GM21717 (cell line): Measurements from ENCODE around the gene JAG2.

Experiments used
- ATAC-seq: cut with Tn5 transposase; IDR thresholded peaks from one replicate; pipeline ENCODE4 v1.9.1; 2021; ENCODE audit warnings: mild to moderate bottlenecking, moderate library complexity; ENCODE audit not compliant: unreplicated experiment

JAG2 gene

GRCh38 chr14:105166571-105167302 is 1.8 kb downstream of the JAG2 start:
- ATAC-seq = no peak

DNA sequence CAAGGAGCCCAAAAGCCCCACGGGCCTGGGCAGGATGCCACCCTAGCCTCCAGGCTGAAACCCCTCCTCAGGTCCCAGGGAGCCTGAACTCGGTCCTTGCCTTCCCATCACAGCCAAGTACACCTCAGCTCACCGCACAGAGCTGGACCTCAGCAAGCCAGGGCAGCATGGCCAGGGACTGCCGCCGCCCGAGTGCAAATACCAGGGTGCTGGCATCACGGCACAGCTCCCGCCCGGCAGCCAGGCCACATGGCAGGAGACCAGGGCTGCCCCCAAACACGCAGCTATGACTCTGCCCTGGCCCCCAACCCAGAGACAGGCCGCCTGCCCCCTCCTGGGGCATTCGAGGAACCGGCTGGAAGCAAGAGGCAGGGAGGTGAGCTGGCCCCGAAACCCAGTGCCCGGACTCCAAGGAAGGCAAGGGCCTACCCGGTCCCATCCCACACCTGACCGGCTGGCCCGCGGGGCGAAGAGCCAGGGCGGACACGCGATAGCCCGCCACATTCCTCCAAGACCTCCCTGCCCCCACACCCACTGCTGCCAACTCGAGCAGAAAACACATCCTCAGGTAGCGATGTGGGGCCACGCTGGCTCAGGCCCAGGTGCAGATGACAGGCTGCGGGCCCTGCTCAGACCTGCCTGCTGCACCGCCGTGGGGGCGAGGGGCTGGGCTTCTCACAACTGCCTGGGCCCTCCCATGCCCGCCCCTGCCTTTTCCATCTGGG is 2.7 kb downstream of the JAG2 start:
- ATAC-seq = no peak

- no peak for ATAC-seq
These were observed 3.4 kb downstream of the JAG2 start for GRCh38 chr14:105165134-105165704.

DNA sequence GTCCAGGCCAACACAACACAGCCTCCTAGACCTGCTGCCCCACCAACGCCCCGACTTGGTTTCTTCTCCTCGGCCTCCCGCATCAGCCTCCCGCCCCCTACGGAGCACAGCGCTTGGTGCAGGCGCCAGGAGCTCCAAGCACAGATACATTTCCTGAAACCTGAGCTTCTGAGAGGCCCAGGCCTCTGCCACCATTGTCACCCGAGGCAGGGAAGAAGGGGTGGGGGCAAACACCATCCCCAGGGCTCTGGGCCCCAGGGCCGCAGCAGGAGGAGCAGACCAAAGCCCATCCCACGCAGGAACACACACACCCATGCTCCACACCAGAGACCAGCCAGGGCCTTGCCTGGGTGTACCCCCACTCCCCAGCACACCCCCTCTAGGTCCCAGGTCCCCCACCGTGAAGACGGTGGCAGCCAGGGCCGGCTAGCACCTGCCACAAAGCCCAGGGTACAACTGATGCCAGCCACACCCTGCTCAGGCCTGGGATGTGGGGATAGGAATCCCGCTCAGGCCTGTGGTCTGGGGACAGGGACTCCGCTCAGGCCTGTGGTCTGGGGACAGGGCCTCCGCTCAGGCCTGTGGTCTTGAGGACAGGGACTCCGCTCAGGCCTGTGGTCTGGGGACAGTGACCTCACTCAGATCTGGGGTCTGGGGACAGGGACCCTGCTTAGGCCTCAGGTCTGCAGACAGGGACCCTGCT is 5.4 kb downstream of the JAG2 start:
- no peak for ATAC-seq

DNA sequence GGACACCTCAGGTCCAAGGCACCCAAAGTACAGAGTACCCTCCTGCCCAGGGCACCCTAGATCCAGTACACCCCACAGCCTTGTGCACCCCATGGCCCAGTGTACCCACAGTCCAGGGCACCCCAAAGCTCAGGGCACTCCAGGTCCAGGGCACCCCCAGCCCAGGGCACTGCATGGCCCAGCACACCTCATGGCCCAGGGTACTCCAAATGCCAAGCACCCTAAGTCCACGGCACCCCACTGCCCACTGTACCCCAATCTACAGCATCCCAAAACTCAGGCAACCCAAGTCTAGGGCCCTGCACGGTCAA is 6.0 kb downstream of the JAG2 start:
- ATAC-seq = no peak

- no peak for ATAC-seq
These were observed 6.5 kb downstream of the JAG2 start for GRCh38 chr14:105161964-105162668.

- ATAC-seq = no peak
These were observed 7.3 kb downstream of the JAG2 start for GRCh38 chr14:105161309-105161708.

GRCh38 chr14:105160776-105161175 is 7.8 kb downstream of the JAG2 start:
- ATAC-seq = no peak

- no peak for ATAC-seq
These were observed 9.2 kb downstream of the JAG2 start for GRCh38 chr14:105159344-105159743.

DNA sequence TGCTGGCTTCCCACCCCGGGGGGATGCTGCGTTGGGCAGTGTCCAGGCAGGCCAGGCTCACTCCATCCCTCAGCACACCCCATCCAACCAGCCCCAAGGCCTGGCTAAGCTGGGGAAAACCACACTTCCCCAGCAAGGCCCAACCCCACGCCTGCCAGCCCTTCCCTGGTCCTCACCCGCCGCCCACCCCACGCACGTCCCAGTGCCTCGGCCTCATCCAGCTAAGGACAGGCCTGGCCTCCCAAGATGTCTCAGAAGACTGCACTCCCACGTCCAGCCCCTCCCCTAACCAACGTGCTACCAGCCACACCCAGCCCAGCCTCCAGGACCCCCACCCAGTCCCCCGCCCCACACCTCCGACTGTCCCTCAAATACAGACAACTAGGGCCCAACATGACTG is 9.8 kb downstream of the JAG2 start:
- ATAC-seq = no peak

DNA sequence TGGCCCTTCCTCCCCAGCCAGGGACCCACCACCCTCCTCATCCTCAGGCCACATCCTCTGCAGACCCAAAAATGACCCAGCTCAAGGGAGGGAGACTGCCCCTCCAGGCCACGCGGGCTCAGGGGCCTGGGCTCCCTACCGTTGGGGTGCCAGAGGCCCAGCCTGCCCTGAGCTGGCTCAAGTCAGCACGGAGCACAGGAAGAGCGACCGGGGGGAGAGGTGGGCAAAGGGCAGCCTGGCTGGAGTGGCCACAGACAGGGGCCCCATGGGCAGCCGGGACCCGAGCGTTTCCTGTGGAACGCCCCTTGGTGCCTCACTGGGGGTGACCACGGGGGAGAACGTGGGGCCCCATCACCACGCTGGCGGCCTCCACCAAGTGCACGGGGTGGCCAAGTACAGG is 10.7 kb downstream of the JAG2 start:
- no peak for ATAC-seq

- ATAC-seq = no peak
These were observed 11.9 kb downstream of the JAG2 start for GRCh38 chr14:105156414-105157375.

DNA sequence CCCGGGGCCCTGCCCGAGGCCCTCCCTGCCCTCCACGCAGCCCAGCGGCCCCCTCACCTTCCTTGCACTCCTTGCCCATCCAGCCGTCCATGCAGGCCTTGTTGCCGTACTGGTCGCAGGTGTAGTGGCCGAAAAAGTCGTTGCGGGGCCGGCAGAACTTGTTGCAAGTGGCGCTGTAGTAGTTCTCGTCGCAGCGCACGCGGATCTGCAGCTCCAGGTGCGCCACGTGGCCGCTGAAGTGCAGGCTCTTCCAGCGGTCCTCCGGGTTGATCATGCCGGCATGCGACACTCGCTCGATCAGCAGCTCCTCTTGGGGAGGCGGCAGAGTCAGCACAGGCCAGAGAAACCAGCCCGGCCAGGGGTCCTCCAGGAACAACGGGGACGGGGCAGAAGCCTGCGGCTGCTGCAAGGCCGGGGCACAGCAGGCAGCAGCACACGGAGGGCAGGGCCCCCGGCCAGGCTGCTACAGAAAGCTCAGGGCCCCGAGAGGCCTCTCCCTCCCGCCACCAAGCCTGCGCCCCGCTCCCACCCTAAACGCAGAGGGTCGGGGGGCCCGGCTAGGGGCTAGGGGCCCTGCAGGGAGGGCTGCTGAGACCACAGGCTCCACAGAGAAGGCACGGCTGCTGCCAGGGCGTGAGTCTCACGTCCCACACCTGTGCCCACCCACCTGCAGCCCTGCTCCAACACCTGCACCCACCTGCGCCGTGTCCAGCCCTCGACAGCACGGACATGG is 12.7 kb downstream of the JAG2 start:
- no peak for ATAC-seq

DNA sequence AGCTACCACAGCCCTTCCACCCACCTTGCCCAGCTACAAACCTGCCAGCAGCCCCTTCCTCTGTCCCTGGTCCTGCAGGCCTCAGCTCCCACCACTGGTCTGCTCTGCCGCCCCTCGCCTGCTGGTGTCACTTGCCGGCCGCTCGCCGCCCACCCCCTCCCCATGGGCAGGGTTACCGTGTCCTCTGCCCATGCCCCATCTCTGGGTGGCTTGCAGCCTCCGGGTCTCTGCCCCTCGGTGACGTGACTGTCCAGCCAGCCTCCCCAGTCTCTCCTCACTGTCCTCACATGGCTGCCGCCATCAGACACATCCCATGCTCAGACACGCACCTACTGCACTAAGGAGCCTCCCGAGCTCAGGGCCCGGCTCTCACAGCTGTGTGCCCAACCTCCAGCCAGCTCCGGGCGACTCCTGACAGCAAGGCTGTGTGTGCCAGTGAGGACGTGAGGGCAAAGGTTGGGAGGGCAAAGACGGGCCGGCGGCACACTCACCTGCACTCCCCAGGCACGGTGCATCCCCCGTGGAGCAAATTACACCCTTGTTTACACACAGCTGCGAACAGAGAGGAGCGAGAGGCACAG is 13.4 kb downstream of the JAG2 start:
- no peak for ATAC-seq

GRCh38 chr14:105154476-105154871 is 14.1 kb downstream of the JAG2 start:
- no peak for ATAC-seq

DNA sequence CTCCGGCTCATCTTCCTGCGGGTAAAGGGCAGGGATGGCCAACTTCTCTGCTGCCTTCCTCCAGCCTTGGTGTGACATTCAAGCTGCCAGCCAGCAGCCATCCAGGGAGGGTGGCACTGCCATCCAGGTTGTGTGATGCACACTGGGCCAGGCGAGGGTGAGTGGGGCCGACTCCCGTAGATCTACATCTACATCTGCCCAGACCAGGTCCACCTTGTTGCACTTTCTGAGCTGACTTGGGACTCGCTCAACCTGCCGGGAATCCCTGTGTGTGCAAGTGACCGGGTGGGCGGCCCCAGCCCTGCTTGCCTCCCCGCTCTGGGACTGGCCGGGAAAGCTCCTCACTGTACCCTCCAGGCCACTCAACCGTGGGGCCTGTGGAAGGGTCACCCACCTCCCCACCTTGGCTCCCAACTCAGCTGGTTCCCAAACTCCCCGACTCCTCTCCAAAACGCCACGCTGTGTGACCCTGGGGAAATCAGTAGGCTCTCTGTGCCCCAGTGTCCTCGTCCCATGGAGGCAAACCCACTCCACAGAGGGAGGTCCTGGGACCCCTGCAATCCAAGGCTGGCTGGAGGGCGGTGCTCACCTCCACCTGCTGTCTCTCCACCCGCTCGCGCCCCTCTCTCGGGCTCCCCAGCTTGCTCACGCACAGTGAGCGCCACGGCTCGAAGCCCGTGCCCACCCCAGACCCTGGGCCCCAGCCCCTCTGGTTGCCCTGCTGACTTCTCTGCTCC is 14.7 kb downstream of the JAG2 start:
- ATAC-seq = no peak

GRCh38 chr14:105153331-105153731 is 15.2 kb downstream of the JAG2 start:
- ATAC-seq = no peak

GRCh38 chr14:105152794-105153241 is 15.8 kb downstream of the JAG2 start:
- no peak for ATAC-seq
